ENCODE results near the gene TRAPPC2L. TPM values are rescaled to one million over a fixed set of nuclear protein-coding genes. Genes with fewer than 3 reads are reported as not detected.
"Not testable (repeated sequence)": the region's sequence is repeated elsewhere in the genome, so short reads cannot be mapped to it uniquely, and the experiment has no call there.

TRAPPC2L gene
- total RNA-seq, 1 donor from 2014 or later: 56.5 TPM

DNA sequence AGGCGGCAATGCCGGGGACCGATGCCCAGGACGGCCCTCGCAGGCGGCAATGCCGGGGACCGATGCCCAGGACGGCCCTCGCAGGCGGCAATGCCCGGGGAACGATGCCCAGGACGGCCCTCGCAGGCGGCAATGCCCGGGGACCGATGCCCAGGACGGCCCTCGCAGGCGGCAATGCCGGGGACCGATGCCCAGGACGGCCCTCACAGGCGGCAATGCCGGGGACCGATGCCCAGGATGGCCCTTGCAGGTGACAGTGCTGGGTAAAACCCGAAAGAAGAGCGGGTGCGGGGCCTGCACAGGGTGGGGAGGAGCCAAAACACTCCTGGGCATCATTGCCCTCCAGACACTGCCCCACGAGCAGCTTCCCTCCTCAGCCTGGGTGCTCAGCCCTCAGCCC is 33.3 kb upstream of the TRAPPC2L start:
- H3K27me3 Mint-ChIP-seq (ENCODE audit: low read depth); H3K4me1 Mint-ChIP-seq (ENCODE audit: low read depth); H3K9me3 Mint-ChIP-seq; intact Hi-C loops (cut with micrococcal nuclease); H3K36me3 Mint-ChIP-seq (ENCODE audit: low read depth); DNase-seq (ENCODE audit: low spot score); H3K4me3 Mint-ChIP-seq (ENCODE audit: low read depth); H3K27ac Mint-ChIP-seq: not testable (repeated sequence)

DNA sequence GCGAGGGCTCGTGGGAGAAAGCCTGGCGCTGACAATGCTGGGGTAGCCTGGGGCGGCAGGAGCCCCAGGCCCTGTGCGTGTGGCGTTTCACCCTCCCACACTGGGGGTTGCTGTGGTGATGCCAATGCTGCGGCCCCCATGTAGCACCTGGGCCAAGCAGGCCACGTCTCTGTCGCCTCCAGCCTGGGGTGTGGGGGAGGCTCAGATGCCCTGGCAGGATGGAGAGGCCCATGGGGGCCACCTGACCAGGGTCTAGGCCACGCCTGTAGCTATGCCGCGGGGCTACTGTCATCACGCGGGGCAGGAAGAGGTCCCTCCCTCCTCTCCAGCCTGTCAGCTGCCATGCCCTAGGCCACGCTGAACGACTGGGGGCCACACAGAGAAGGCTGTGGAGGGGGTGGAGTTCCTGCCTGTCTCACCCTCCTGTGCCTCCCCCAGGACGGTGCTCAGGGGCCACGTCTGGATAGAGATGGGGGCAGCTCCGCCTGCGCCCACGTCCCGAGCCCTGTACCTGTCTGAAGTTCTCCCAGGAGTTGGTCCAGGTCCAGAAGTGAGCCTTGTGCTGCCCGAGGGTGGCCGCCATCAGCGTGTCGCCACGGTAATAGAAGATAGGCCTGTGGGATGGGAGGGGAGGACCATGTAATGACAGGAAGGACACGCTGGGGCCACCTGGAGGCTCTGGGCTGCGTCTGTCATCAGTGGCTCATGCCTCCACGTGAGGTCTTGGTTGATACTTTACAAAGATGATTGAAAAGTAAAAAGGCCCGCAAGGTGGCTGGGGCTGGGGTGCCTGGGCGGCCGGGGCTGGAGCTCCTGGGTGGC is 32.5 kb upstream of the TRAPPC2L start:
- no peak overlapping the region for H3K4me3 Mint-ChIP-seq (ENCODE audit: low read depth)
- H3K27me3 Mint-ChIP-seq (ENCODE audit: low read depth): no peaks in the 10 kb centered on the region
- no peak overlapping the region for H3K27ac Mint-ChIP-seq
- H3K4me1 Mint-ChIP-seq (ENCODE audit: low read depth): no peaks in the 10 kb centered on the region
- H3K9me3 Mint-ChIP-seq: no peaks in the 10 kb centered on the region
- intact Hi-C loops (cut with micrococcal nuclease): no loop called here
- no peak for DNase-seq (ENCODE audit: low spot score)
- no peaks in the 10 kb centered on the region for H3K36me3 Mint-ChIP-seq (ENCODE audit: low read depth)

DNA sequence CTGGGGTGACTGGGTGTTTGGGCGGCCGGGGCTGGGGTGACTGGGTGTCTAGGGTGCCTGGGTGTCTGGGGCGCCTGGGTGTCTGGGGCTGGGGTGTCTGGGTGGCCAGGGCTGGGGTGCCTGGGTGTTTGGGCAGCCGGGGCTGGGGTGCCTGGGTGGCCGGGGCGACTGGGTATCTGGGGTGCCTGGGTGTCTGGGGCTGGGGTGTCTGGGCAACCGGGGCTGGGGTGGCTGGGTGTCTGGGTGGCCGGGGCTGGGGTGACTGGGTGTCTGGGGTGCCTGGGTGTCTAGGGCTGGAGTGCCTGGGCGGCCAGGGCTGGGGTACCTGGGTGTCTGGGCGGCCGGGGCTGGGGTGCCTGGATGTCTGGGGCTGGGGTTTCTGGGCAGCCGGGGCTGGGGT is 31.8 kb upstream of the TRAPPC2L start:
- Mint-ChIP-seq H3K4me3 (ENCODE audit: low read depth) (no peak overlapping the region), H3K36me3 (ENCODE audit: low read depth) (no peaks in the 10 kb centered on the region), H3K27me3 (ENCODE audit: low read depth) (no peaks in the 10 kb centered on the region), H3K4me1 (ENCODE audit: low read depth) (no peaks in the 10 kb centered on the region), H3K9me3 (no peaks in the 10 kb centered on the region), H3K27ac (no peak overlapping the region)
- no peak for DNase-seq (ENCODE audit: low spot score)
- intact Hi-C loops (cut with micrococcal nuclease): no loop called here

DNA sequence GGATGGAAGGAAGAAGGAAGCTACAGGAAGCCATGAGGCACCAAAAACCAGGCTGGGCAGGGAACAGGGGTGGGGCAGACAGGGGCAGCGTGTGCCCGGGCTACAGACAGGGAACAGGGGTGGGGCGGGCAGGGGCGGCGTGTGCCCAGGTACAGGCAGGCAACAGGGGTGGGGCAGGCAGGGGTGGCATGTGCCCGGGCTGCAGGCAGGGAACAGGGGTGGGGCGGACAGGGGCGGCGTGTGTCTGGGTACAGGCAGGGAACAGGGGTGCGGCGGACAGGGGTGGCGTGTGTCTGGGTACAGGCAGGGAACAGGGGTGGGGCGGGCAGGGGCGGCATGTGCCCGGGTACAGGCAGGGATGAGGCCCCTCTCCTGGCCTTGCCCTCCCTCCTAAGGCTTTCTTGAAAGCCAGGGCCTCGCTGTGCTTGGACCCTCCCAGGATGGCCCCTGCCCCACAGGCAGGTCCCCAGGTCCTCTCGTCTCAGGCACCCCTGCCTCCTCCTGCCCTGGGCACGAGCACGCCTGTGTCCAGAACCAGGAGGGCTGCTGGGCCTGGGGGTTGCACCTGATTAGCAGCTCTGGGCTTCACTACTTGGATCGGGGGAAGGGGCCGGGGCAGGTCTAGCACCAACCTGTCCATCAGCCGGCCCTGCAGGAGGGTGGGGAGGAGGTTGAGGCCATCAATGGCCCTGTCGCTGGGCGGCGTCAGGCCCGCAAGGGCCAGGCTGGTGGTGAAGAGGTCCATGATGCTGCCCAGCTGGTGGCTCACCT is 30.7 kb upstream of the TRAPPC2L start:
- Mint-ChIP-seq H3K27ac (no peak overlapping the region), H3K4me1 (ENCODE audit: low read depth) (no peaks in the 10 kb centered on the region), H3K4me3 (ENCODE audit: low read depth) (no peak overlapping the region), H3K36me3 (ENCODE audit: low read depth) (no peaks in the 10 kb centered on the region), H3K27me3 (ENCODE audit: low read depth) (no peaks in the 10 kb centered on the region), H3K9me3 (no peaks in the 10 kb centered on the region)
- intact Hi-C loops (cut with micrococcal nuclease): no loop called here
- DNase-seq (ENCODE audit: low spot score): no peak

DNA sequence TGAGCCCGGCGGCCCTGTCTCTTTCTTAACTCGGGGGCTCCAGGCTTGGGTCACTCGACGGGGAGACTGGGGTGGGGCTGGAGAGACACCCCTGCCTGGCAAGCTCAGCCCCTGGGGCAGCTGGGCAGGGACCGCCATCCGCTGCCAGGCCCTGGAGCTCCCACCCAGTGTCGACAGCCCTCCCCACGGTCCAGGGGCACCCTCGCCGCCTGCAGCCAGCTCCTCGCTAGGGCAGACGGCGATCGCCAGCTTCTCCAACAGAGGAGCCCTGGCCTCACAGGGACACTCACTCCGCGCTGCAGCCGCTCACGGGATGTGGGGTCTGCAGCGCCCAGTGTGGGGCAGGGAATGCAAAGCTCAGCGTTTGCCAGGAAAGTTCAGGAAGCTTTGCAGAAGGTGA is 29.2 kb upstream of the TRAPPC2L start:
- no peak for DNase-seq (ENCODE audit: low spot score)
- H3K9me3 Mint-ChIP-seq: no peaks in the 10 kb centered on the region
- intact Hi-C loops (cut with micrococcal nuclease): no loop called here
- H3K4me3 Mint-ChIP-seq (ENCODE audit: low read depth): no peak overlapping the region
- no peaks in the 10 kb centered on the region for H3K27me3 Mint-ChIP-seq (ENCODE audit: low read depth)
- no peaks in the 10 kb centered on the region for H3K36me3 Mint-ChIP-seq (ENCODE audit: low read depth)
- H3K27ac Mint-ChIP-seq: no peak overlapping the region
- no peaks in the 10 kb centered on the region for H3K4me1 Mint-ChIP-seq (ENCODE audit: low read depth)

DNA sequence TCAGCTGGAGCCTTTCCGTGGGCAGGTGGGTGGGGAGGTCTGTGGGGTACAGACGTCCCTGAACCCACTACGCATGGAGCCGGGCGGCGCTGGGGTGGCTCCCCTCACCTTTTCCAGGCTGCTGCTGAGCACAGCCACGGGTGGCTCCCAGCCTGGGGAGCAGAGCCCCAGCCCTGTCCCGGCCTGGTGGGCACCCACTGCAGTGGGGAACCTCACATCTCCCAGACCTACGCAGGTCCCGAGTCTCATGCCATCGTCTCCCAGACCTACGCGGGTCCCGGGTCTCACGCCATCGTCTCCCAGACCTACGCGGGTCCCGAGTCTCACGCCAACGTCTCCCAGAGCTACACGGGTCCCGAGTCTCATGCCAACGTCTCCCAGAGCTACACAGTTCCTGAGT is 28.2 kb upstream of the TRAPPC2L start:
- Mint-ChIP-seq H3K4me3 (ENCODE audit: low read depth) (no peak overlapping the region), H3K9me3 (no peaks in the 10 kb centered on the region)

DNA sequence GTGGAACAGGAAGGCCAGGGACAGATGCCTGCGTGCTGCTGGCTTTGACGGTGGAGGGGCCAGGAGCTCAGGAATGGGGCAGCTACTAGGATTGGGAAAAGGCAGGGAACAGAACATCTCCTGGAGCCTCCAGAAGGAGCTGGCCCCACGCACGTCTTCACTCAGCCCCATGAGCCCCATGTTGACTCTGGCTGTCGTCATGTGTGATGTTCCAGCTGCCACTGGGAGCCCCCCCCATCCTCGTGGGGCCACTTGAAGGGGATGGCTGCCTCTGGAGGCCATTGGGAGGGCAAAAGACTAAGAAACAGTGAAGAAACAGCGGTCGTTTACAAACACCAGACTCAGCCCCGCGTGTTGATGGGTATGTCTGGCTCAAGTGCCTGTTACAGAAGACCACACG is 26.7 kb upstream of the TRAPPC2L start:
- no peak for DNase-seq (ENCODE audit: low spot score)
- Mint-ChIP-seq H3K27ac (no peak overlapping the region), H3K36me3 (ENCODE audit: low read depth) (no peaks in the 10 kb centered on the region), H3K4me3 (ENCODE audit: low read depth) (no peak overlapping the region), H3K9me3 (no peaks in the 10 kb centered on the region), H3K4me1 (ENCODE audit: low read depth) (no peaks in the 10 kb centered on the region), H3K27me3 (ENCODE audit: low read depth) (no peaks in the 10 kb centered on the region)
- intact Hi-C loops (cut with micrococcal nuclease): no loop called here

More for the DNA sequence above, 28.2 kb upstream of the TRAPPC2L start:
- H3K4me1 Mint-ChIP-seq (ENCODE audit: low read depth): no peaks in the 10 kb centered on the region
- H3K36me3 Mint-ChIP-seq (ENCODE audit: low read depth): no peaks in the 10 kb centered on the region
- no peak overlapping the region for H3K27ac Mint-ChIP-seq
- intact Hi-C loops (cut with micrococcal nuclease): no loop called here
- DNase-seq (ENCODE audit: low spot score): no peak
- H3K27me3 Mint-ChIP-seq (ENCODE audit: low read depth): no peaks in the 10 kb centered on the region

DNA sequence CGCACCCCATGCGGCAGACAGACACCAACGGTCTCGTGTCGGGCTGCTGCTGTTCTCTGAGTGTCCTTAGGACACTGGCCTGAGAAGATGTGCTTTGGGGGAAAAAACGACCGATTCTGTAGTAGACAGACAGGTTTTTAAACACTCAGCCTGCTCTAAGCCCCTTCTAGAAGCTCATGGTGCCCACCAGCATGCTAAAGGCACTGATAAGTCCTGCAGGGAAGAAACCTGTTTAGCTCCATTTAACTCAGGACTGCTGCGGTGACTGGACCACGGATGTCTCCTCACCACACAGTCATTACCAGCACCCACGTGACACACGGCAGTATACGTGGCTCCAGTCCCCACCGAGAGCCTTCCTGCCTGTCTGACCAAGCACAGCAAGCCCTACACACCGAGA is 26.1 kb upstream of the TRAPPC2L start:
- DNase-seq (ENCODE audit: low spot score): no peak
- H3K4me3 Mint-ChIP-seq (ENCODE audit: low read depth): no peak overlapping the region
- H3K36me3 Mint-ChIP-seq (ENCODE audit: low read depth): no peaks in the 10 kb centered on the region
- no peak overlapping the region for H3K27ac Mint-ChIP-seq
- intact Hi-C loops (cut with micrococcal nuclease): no loop called here
- no peaks in the 10 kb centered on the region for H3K9me3 Mint-ChIP-seq
- H3K27me3 Mint-ChIP-seq (ENCODE audit: low read depth): no peaks in the 10 kb centered on the region
- H3K4me1 Mint-ChIP-seq (ENCODE audit: low read depth): no peaks in the 10 kb centered on the region

DNA sequence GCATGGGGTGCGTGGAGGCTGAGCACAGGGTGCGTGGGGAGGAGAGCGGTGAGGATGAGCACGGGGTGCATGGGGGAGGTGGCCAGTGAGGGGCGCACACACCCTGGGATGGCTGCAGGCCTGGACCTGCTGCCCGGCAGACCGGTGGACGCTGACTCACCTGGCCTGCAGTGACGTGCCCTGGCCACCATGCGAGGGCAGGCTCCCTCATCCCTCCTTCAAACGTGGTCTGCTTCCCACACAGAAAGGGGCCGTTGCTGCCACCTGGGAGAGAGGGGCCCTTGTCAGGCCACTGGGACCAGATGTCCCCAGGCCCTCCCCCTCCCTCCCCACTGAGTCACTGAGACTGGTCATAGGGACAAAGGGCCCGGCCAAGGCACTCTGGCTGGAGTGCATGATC is 25.1 kb upstream of the TRAPPC2L start:
- Mint-ChIP-seq H3K4me1 (ENCODE audit: low read depth) (no peaks in the 10 kb centered on the region), H3K27ac (no peak overlapping the region), H3K36me3 (ENCODE audit: low read depth) (no peaks in the 10 kb centered on the region), H3K9me3 (no peaks in the 10 kb centered on the region), H3K27me3 (ENCODE audit: low read depth) (no peaks in the 10 kb centered on the region), H3K4me3 (ENCODE audit: low read depth) (no peak overlapping the region)
- intact Hi-C loops (cut with micrococcal nuclease): no loop called here
- no peak for DNase-seq (ENCODE audit: low spot score)

DNA sequence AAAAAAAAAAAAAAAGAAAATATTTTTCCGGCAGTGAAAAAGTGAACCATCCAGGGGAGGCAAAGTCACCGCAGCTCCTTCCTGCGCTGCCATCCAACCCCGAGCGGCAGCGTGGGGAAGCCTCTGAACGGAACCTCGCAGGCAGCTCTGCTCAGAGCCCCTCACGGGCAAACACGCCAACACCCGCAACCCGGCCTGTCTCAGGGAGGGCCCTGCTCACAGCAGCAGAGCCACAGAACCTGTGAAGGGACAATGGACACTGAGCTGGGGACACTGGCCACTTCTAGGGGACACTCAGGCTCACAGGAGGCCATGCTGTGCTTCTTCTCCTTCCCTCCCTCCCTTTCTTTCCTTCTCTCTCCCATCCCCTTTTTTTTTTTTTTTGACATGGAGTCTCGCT is 23.8 kb upstream of the TRAPPC2L start:
- Mint-ChIP-seq H3K27ac (no peak overlapping the region), H3K9me3 (no peaks in the 10 kb centered on the region), H3K4me3 (ENCODE audit: low read depth) (no peak overlapping the region), H3K27me3 (ENCODE audit: low read depth) (no peaks in the 10 kb centered on the region), H3K4me1 (ENCODE audit: low read depth) (no peaks in the 10 kb centered on the region), H3K36me3 (ENCODE audit: low read depth) (no peaks in the 10 kb centered on the region)
- no peak for DNase-seq (ENCODE audit: low spot score)
- intact Hi-C loops (cut with micrococcal nuclease): no loop called here

DNA sequence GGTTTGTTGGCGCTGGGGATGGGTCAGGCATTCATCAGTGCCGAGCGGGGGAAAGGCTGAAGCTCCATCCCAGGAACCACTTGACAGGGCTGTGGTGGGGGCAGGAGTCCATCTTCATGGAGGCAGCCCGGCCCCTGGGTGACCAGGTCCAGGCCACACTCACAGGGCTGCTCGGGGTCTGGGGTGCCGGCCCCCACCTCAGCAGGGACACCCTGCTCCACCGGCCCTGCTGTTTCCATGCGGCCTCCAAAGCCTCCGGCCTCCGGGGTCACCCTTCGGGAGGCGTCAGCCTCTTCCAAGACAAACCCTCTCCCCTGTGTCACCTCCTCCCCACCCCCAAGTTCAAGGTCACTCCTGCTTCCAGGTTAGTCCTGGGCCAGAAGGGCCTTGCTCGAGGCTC is 22.3 kb upstream of the TRAPPC2L start:
- H3K9me3 Mint-ChIP-seq: no peaks in the 10 kb centered on the region
- DNase-seq (ENCODE audit: low spot score): no peak
- H3K4me1 Mint-ChIP-seq (ENCODE audit: low read depth): no peaks in the 10 kb centered on the region
- intact Hi-C loops (cut with micrococcal nuclease): no loop called here
- H3K36me3 Mint-ChIP-seq (ENCODE audit: low read depth): no peaks in the 10 kb centered on the region
- no peak overlapping the region for H3K4me3 Mint-ChIP-seq (ENCODE audit: low read depth)
- no peak overlapping the region for H3K27ac Mint-ChIP-seq
- H3K27me3 Mint-ChIP-seq (ENCODE audit: low read depth): no peaks in the 10 kb centered on the region

DNA sequence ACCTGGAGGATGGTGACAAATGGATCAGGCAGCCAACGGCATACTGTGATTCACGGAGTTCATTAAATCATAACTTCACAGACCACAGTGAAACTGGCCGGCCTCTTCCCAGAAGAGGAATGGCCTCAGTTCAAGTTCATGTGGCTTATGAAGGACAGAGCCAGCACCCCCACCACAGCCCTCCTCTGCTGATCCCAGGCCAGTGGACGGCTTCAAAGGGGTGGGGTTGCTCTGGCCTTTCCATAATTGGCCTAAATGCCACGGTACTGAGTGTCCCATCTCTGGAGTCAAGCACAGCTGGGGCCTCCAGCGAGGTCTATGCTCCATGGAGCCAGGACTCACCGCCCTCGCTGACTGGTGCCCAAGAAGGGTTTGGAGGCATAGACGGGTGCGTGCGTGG is 21.5 kb upstream of the TRAPPC2L start:
- no peak for DNase-seq (ENCODE audit: low spot score)
- no peak overlapping the region for H3K4me3 Mint-ChIP-seq (ENCODE audit: low read depth)
- H3K27me3 Mint-ChIP-seq (ENCODE audit: low read depth): no peaks in the 10 kb centered on the region
- no peaks in the 10 kb centered on the region for H3K4me1 Mint-ChIP-seq (ENCODE audit: low read depth)
- no peaks in the 10 kb centered on the region for H3K9me3 Mint-ChIP-seq
- H3K27ac Mint-ChIP-seq: no peak overlapping the region
- no peaks in the 10 kb centered on the region for H3K36me3 Mint-ChIP-seq (ENCODE audit: low read depth)
- intact Hi-C loops (cut with micrococcal nuclease): no loop called here

DNA sequence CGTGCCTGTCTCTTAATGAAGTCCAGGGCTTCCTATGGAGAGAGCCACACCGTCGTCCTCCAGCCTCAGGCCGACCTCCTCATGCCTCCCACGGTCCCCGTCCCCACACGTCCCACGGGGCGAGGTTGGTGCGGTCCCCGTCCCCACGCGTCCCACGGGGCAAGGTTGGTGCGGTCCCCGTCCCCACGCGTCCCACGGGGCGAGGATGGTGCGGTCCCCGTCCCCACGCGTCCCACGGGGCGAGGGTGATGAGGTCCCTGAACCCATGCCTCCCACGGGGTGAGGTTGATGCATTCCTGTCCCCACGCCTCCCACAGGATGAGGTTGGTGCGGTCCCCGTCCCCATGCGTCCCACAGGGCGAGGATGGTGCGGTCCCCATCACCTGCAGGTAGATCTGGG is 21.1 kb upstream of the TRAPPC2L start:
- intact Hi-C loops (cut with micrococcal nuclease): no loop called here
- H3K27me3 Mint-ChIP-seq (ENCODE audit: low read depth): no peaks in the 10 kb centered on the region
- H3K4me3 Mint-ChIP-seq (ENCODE audit: low read depth): no peak overlapping the region
- H3K4me1 Mint-ChIP-seq (ENCODE audit: low read depth): no peaks in the 10 kb centered on the region
- DNase-seq (ENCODE audit: low spot score): no peak
- H3K36me3 Mint-ChIP-seq (ENCODE audit: low read depth): no peaks in the 10 kb centered on the region
- no peak overlapping the region for H3K27ac Mint-ChIP-seq
- H3K9me3 Mint-ChIP-seq: no peaks in the 10 kb centered on the region
